ENCODE results near the gene CSPG4. TPM values are rescaled to one million over a fixed set of nuclear protein-coding genes. Genes with fewer than 3 reads are reported as not detected.

The CSPG4 gene
- total and polyA plus RNA-seq, 2 of the 8 experiments (the other 6 are each of a cell fraction or from before 2014, with no cell fraction given), result 1.4 to 3.0 TPM

DNA sequence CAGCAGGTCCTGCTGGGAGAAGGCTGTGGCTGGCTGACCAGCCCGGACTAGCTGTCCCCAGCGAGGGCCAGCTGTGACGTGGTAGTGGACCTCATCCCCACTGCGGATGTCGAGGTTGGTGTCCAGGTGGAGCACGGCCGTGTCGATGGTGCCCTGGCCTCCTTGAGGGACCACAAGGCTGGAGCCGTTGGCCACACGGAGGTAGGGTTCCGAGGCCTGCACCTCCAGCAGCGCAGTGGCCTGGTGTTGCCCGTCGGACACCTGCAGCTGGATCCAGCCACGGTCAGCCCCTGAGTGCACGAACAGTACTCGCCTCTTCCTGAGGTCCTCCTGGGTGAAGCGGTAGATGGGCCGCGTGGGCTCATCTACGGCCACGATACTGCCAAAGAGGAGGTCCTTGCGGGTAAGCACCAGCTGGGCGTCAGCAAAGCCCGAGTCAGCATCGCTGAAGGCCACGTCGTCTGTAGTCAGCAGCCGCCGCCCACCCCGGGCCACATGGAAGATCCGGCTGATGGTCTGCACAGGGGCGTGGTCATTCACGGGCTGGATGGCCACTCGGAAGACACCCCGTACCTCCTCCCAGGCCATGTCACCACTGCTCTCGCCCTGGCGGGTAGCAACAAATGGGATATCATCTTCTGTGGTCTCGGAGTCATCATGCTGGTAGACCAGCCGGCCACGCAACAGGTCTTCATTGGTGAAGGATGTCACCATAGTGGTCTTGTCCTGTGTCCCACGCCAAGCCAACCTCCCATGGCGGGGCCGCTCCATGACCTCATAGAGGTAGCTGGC is 25.0 kb downstream of the CSPG4 start (continued):
- TF ChIP-seq, protein P1, sequence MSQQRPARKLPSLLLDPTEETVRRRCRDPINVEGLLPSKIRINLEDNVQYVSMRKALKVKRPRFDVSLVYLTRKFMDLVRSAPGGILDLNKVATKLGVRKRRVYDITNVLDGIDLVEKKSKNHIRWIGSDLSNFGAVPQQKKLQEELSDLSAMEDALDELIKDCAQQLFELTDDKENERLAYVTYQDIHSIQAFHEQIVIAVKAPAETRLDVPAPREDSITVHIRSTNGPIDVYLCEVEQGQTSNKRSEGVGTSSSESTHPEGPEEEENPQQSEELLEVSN (IDR thresholded peaks at IDR 0.05), result no peak

All from H1 (cell line).